Glomerular visceral epithelial cell (primary cell): ENCODE measurements around the gene LMAN2.
A peak's percentile ranks its signal among the peaks of the same experiment; 100 is the strongest.

ENCODE experiments used
- DNase-seq: peaks from one replicate; pipeline ENCODE4 v3.0.0-alpha.2; 2016; ENCODE audit errors: extremely low spot score

The LMAN2 gene

DNA sequence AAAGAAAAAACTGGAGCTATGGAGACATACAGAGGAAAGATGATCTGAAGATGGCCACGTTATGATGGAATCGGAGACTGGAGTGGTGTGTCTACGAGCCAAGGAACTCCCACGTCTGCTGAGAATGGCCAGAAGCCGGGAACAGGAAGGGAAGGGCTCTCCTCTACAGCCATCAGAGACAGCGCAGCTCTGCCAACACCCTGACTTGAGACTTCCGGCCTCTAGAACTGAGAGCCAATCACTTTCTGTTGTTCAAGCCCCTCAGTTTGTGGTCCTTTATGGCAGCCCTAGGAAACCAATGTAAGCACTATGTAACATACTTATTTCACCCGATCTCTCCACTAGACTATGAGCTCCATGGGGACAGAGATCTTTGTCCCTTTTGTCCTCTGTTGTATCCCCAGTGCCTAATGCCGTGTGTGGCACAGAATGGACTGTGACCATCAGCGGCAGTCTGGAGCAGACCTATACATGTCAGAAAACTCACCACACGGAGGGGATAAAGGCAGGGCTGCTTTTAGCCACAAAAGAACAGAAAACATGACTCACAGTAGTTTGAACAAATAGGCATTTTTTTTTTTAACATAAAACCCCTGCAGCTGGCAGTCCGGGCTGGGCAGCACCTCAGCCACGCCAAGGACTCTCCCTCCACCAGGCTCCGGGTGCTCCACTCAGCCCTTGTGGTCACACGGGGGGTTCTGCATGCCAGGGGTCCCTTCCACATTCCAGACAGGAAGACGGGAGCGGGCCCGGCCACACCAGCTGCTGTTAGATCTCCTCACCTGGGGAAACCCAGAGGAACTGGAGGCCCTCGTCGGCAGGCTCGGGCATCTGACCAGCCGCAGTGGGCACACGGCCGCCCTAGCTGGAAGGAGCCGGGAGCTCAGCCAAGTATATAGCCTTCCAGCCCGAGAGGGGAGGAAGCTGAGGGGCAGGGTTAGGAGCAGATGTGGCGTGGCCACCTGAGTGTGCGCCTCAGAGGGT is 23.6 kb downstream of the LMAN2 start:
- peak; percentile 69 for DNase-seq

DNA sequence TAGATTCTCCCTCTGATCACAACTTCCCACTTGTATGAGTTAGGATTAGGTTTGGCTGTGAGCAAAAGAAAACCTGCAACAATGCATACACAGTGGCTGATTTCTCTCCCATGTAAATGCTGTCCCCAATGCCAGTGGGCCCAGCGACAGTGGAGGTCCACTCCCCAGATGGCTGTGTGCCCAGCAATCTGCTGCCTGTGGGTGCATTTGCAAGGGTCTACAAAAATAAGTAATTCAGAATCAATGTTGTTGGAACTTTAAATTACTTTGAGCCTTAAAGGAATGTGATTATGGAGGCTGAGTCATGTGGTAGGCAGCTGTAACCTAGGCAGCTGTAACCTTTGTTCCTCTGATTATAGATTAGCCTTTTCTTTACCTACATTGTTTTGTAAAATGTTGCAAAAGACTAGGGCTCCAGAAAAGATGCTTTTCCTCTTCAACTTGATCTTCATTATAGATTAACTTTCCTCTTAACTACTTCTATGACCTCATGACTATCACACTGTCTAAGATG is 25.5 kb downstream of the LMAN2 start:
- DNase-seq, result no peak

DNA sequence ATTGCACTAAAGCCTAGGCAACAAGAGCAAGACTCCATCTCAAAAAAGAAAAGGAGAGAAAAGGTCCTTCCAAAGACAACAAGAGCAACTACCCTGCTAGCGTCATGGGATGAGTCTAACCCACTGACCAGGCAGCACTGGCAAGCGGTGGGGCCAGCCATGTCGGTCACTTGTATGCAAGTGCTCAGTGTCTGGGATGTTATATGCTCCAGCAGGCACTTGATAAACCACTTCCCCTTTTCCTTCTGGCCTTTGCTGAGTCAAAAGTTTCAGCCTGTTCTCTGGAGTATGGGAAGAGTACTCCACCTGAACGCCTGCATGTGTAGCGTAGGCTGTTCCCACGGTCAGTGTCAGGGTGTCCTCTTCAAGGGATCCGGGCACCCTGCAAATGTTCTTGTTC is 30.6 kb downstream of the LMAN2 start:
- no peak for DNase-seq

DNA sequence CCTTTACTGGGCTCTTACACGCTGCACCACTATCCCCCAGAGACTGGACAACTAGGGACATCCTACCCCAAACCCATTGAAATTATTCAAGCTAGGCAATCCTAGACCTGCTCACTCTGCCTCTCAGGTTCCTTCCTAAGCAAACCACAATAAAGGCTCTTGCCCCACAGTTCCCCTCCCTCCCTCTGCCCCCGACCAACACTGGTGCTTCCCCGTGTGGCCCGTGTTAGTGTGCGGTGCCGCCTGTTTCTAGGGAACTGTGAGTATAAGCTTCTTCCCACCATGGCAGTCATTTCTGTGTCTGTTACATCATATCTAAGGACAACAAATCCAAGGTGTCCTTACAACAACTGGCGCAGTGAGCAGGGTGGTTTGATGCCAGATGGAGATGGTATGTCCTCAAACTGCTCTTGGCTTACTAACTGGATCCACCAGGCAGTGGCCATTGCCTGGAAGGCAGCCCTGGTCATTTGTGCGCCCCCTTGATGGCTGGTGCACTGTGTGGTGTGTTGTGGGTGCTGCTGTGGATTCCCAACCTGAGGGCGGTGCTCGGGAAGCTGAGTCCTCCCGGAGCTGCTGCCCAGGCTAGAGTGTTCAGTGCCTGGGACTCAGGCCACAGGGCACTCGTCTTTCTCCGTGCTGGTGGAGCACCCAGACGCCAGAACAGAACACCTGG is 31.4 kb downstream of the LMAN2 start:
- DNase-seq, result no peak

DNA sequence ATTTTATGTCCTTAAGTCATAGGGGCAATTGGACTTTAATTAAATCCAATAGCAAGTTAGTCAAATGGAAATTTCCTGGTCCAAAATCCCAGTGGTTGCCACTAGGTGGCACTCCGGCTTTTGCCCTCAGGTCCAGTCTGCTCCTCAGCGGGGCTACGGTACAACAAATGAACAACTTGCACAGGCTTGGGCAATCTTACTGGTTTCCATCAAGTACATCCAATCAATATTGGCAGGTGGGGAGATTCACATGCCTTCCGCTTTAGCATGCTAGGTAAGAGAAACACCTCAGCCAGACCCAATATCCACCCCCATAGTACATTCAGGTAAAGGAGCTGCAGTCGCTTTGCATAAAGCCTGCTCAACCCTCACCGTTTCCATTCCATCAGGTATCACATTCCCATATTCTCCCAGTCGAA is 33.5 kb downstream of the LMAN2 start:
- peak; percentile 79 for DNase-seq

DNA sequence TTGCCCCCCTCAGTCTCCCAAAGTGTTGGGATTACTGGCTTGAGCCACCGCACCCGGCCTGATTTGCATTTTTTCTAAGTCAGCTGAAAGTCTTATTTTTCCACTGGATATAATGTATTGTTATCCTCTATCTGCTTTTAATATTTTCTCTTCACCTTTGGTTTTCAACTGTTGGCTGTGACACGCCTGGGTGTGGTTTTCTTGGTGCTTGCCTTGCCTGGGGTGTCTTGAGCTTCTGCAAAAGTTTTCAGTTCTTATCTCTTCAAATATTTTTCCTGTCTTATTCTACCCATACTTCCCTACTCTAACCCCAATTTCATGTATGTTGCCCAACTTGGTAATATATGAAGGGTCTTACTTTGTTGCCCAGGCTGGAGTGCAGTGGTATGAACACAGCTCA is 35.5 kb downstream of the LMAN2 start:
- no peak for DNase-seq

DNA sequence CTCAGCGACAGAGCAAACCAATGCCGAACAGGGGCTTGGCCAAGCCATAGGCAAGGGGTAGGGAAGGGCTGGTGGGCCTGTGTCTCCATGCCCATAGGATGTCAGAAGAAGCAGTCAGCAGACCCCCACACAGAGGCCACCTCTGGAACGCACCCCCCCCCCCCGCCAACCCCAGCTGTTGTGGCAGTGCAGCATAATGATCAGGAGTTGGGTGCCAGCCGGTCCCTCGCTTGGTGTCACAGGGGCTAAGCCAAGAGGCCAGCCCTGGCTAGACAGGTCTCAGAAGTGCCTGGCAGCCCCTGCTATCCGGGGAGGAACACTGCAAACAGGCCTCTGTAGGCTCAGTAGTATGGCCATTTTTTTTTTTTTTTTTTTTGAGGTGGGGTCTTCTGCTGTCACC is 36.1 kb downstream of the LMAN2 start:
- DNase-seq, result no peak

DNA sequence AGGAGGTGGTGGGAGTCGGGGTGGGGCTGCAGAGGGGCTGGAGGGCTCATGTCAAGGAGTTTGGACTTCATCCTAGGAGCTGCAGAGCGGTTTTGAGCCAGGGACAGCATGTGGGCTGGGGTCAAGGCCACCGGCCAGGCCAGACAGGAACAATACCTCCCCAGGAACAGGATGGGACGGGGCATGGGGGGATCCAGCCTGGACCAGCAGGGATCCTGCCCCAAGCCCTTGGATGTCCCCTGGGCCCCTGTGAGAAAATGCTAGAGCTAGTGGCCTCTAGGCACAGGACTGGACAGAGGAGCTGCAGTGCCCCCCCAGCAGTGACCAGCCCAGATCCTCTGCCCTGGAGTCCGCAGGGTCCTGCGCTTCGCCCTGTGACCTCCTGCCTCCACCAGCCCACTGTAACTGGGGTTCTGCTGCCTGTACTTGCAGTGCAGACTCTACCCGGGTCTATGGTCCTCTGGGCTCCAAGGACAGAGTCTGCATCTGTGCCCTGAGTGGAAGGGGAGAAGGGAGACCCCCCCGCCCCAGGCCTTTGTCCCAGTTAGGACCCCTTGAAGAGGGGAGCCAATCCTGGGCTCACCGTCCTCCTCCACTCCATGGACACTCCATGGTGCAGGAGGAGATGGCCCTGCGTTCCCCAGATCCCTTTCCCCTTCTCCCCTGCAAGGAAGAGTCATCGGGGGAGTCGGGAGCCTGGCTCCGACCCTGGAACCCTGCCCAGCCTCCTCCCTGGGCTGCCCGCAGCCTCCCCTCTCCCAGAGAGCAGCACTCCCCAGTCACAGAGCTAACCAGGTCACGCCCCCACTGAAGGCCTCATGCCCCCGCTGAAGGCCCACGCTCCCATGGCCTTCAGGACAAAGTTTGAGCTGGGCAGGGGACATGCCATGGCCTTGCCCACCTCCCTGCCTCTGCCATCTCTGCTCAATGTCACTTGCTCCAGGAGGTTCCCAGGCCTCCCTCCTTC is 36.8 kb downstream of the LMAN2 start:
- no peak for DNase-seq

DNA sequence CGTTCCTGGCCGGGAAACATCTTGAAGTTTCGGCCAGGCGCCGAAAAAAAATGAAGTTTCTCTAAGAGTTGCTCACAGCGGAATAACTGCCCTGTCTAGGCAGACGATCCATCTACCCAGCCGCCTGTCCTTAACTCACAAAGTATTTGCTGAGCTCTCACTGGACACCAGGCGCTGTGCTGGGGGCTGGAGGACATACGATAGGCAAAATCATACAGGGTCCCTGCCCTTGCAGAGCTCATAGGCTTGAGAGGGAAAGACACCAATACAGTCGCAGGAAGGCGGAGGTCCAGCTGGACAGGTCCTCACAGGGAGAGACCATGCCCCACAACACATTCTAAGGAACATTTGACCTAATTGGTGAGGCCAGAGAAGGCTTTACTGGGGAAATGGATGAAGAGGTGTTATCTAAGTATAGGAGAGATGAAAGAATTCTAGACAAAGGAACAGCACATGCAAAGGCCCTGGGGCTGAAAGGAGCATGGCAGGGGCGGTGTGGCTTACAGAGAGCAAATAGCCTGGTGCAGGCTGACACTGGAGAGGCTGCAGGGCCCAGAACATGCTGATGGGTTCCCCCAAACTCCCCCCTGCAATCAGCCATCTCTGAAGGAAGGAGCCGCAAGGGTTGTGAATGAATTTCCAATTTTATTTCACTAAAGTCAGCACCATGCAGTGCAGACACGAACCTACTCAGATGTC is 37.8 kb downstream of the LMAN2 start:
- no peak for DNase-seq

DNA sequence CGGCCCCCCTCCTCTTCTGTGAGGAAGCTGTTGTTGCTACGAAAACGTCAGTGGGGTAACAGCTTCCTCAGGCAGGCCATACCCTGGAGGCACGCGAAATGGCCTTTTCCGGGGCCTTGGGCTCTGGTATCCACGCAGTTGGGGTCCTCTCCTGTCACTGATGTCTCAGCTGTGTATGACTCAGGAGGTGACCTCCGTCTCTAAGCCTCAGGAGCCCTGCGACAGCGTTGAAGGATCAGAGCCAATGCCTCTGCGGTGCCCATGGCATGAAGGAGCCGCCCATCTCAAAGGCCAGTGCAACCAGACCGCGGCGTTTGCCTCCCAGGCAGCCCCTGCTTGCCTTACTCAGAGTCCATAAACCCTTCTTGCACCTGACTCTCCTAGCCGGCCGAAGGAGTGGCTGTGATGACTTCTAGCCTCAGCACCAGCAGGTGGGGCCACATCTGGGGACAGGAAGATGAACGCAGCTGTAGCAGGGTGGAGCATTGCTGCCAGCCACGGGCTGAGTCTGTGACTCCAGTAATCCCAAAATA is 38.8 kb downstream of the LMAN2 start:
- DNase-seq, result peak; percentile 60

DNA sequence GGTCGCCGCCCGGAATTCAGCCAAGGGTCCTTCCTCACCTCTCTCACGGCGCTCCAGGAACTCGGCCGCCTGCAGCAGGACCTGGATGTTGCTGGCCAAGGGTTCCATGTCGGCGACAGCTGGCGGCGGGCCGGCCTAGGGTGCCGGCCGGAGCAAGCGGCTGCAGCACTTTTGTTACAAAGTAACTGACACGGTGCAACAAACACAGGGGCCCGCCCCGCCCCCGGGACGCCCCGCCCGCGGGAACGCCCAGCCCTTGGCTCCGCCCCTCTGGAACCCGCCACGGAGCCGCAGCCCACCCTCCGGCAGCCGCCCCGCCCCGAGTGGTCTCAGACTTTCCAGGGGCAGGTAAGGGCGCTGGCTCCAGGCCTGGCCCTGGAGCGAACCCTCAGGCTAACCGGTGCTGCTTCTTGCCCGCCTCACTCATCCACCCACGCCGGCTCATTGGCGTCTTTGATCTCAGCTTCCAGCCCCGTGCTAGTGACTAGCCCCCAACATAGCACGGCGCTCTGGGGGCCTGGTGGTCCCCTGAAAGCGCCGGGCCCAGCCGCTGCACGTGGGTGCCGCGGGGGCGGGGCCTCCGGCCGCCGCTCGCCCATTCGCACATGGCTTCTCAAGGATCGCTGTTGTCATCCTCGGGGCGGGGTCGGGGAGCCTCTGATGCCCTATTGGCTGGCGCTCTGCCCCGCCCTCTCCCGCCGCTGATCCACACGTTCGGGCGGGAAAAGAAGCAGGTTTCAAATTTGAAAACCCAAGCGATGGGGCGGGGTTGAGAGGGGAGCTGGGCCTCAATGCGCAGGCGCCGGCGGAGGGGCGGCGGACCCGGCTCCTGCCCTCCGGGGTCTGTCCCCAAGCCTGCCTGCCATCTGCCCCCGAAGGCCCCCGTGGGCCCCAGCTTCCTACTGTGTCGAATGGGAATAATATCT is 39.5 kb downstream of the LMAN2 start, which contains the start of gene MXD3:
TSS of gene MXD3 (minus strand) at position 176 of the 926 bp plus-strand sequence. CDS start at position 108, 68 bp downstream.
- peak; percentile 98 for DNase-seq

DNA sequence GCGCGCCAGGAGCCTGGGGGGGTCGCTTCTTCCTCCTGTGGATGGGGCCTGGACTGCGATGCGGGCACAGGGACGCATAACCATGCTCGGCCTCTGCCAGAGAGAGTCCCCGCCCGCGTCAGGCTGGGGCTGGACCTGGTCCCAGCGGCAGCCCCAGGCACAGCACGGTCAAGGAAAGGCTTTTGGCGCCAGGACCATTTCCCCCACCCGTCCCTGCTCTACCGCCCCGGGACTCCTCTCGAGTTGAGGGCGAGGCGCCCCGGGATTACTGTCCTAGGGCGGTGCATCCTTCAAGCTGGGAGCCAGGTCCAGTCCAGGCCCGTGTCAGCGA is 40.1 kb downstream of the LMAN2 start:
- no peak for DNase-seq

DNA sequence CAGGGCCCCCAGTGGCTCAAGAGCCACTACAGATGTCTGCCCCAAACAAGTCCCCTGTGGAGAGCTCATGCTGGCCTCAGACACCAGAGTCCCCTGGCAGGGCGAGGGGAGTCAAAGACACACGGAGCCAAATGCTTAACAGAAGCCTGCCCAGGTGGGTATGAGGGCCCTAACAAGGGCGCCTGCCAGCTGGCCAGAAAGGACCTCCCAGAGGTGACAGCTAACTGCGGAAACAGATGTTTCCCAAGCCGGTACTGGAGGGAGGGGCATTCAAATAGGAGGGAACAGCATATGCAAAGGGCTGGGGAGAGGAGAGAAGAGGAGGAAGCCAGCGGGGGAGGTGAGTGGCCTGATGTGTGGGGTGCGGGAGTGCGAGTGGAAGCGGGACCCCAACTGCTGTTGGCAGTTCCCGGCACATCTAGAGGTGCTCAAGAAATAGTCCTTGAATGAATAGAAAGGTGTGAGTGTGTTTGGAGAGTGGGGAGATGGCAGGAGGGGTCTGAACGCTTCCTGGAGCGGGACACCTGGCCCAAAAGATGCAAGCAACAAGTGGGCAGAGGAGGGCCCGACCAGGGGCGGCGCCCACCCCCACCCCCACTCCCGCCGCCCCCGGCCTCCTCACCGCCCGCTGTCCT is 40.6 kb downstream of the LMAN2 start:
- DNase-seq, result peak; percentile 40

DNA sequence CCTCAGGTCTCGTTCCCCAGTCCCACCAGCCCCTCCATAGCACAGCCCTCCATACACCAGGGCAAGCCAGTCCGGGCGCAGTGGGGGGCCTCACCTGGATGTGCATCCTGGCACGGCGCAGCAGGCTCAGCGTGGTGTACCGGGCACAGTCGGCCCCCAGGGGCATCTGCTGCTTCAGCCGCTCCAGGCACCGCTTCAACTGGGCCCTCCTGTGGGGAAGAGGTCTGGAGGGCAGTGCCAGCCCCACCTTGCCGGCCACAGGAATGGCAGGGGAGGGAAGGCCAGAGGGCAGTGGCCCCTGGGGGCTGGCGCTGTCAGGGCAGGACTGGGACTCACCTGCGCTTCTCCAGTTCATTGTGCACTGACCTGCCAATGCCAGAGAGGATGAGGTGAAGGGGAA is 41.1 kb downstream of the LMAN2 start:
- DNase-seq, result no peak

DNA sequence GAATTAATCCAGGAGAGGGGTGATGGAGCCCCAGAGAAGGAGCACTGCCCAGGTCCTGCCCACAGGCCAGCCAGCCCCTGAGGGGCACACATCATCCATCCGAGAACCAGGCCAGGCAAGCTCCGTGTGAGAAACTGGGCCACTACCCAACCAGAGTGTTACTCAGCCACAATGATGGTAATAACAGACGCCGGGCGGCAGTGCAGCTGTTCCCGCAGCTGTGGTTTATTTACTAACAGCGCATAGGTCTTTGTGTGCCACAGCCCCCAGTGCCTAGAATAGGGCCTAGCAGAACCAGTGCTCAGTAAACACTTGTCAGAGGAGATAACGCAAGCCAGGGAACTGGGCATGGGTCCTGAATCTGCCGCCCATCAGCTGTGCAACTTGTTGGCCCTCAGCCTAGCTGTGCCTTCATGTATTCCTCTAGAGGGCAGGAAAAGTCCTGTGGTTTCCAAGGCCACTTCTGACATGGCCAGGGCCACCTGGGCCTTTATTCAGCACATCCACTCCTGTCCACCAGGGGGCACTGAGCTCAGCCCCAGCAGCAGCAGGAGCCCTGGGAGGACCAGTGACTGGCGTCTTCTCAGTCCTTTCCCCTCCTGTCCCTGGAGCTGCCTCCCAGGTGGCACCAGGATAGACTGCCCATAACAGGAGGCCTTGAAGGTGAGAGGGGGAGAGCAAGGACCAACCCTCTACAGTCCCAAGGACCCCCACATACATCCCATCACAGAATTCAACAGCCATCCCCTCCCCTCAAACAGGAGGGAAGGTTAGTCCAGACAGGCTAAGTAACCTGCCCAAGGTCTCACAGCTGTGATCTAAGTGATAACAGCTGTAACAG is 41.9 kb downstream of the LMAN2 start:
- peak; percentile 80 for DNase-seq

DNA sequence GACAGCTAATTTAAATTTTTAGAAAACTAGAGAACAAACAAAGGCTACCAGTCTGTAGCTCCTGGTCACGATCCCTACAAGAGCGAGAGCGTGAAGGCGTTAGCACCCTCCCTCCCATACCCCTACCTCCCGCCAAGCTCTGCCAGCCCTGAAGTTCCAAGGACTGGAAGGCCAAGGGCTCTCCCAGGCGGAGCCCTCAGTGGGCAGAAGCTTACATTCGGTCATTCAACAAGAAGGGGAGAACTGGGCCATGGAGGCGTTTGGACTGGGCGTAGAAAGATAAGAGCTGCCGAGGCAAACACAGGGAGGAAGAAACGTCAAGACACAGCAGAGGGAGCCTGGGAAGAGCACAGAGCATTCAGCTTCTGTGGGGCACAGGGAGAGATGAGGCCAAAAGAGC is 42.7 kb downstream of the LMAN2 start:
- DNase-seq, result no peak

DNA sequence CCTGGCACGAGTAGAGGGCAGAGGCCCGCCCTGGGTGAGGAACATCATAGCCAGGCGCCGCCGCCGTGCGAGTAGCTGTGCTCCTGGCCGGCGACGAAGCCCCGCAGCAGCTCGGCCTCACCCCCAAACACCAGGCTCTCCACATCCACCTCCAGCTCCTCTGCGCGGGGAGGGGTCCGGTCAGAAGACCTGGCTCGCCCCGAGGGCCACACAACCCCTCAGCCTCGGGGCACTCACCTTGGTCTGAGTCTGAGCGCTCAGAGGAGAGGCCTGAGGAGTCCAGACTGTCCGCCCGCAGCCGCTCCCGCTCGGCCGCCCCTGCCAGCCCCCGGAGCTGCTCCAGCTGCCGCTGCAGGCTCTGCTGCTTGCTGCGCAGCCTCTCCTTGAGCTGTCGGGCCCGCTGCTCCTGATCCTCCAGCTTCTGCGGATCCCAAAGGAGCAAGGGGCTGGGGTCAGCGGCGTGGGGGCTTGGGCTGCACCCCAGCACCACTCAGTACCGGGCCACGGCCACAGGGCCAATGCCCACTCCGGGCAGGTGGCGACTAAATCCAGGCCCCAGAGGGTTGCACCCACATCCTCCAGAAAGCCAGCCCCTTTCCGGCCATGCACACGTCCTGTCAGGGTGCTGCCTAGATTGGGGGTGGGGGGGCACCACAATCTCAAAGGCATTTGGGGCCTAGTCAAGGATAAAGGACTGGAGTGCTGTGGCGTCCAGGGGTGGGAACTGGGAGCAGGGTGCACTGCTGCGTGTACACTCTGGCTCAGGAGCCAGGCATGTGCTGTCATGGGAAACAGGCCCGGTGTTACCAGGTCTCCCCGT is 43.7 kb downstream of the LMAN2 start:
- DNase-seq, result no peak
